Measurements from ENCODE around the gene CFAP58.

GRCh38 chr10:104485632-104486031 lies 132.0 kb downstream of the CFAP58 start:
- TF ChIP-seq, protein P1, sequence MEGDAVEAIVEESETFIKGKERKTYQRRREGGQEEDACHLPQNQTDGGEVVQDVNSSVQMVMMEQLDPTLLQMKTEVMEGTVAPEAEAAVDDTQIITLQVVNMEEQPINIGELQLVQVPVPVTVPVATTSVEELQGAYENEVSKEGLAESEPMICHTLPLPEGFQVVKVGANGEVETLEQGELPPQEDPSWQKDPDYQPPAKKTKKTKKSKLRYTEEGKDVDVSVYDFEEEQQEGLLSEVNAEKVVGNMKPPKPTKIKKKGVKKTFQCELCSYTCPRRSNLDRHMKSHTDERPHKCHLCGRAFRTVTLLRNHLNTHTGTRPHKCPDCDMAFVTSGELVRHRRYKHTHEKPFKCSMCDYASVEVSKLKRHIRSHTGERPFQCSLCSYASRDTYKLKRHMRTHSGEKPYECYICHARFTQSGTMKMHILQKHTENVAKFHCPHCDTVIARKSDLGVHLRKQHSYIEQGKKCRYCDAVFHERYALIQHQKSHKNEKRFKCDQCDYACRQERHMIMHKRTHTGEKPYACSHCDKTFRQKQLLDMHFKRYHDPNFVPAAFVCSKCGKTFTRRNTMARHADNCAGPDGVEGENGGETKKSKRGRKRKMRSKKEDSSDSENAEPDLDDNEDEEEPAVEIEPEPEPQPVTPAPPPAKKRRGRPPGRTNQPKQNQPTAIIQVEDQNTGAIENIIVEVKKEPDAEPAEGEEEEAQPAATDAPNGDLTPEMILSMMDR (IDR thresholded peaks at IDR 0.05), result no peak
- no peak for TF ChIP-seq POLR2AphosphoS5 (IDR thresholded peaks at IDR 0.05)
- no peak for TF ChIP-seq POLR2A (IDR thresholded peaks at IDR 0.05; ENCODE audit: low read depth)
- no peak for TF ChIP-seq EP300 (IDR thresholded peaks at IDR 0.05)
